GM23338 (cell line): ENCODE data around the gene B3GALT2.

Source experiments
- CREB1 ChIP-seq: fragments of 250-450 bp; sonication (Bioruptor Pico); IDR thresholded peaks from 2 replicates; pipeline ENCODE4 v1.5.0; 2020; ENCODE audit warnings: low read depth, mild to moderate bottlenecking, moderate library complexity
- CTCF ChIP-seq, 2 experiments: fragments of 200-600 bp in 1 of 2; sonication (generic) in 1 of 2; conservative IDR thresholded peaks; 2 replicates each; pipeline versions ENCODE4 v1.5.1 to v1.6.1; 2016 to 2017; ENCODE audit warnings: antibody characterized with exemption in 2 of 2, low read depth in 2 of 2, mild to moderate bottlenecking in 2 of 2, moderate library complexity in 1 of 2
- ETS1 ChIP-seq: IDR thresholded peaks from 2 replicates; pipeline ENCODE4 v1.6.1; 2016; ENCODE audit warnings: antibody characterized with exemption
- EZH2 ChIP-seq: fragments of 200-600 bp; sonication (generic); IDR thresholded peaks from one replicate; pipeline ENCODE4 v1.8.0; 2017; ENCODE audit warnings: antibody characterized with exemption, mild to moderate bottlenecking, low read depth; ENCODE audit not compliant: unreplicated experiment
- EZH2phosphoT487 ChIP-seq: fragments of 200-600 bp; sonication (generic); IDR thresholded peaks from one replicate; pipeline ENCODE4 v1.8.1; 2018; ENCODE audit warnings: antibody characterized with exemption; ENCODE audit not compliant: unreplicated experiment
- JUNB ChIP-seq: IDR thresholded peaks from one replicate; pipeline ENCODE4 v1.6.1; 2016; ENCODE audit warnings: antibody characterized with exemption; ENCODE audit not compliant: unreplicated experiment
- NANOG ChIP-seq: IDR thresholded peaks from 2 replicates; pipeline ENCODE4 v1.6.1; 2016; ENCODE audit warnings: antibody characterized with exemption, borderline replicate concordance
- POLR2AphosphoS5 ChIP-seq: IDR thresholded peaks from 2 replicates; pipeline ENCODE4 v1.6.1; 2016; ENCODE audit warnings: antibody characterized with exemption, low read depth
- REST ChIP-seq: IDR thresholded peaks from one replicate; pipeline ENCODE4 v1.6.1; 2018; ENCODE audit warnings: antibody characterized with exemption; ENCODE audit not compliant: unreplicated experiment
- STAT1 ChIP-seq: IDR thresholded peaks from one replicate; pipeline ENCODE4 v1.6.1; 2016; ENCODE audit warnings: antibody characterized with exemption; ENCODE audit not compliant: unreplicated experiment
- ZNF331 ChIP-seq: fragments of 250-450 bp; sonication (Bioruptor Pico); IDR thresholded peaks from 2 replicates; pipeline ENCODE4 v1.5.0; 2020; ENCODE audit warnings: low read depth, mild to moderate bottlenecking, moderate library complexity
- ZNF462 ChIP-seq: fragments of 250-450 bp; sonication (Bioruptor Pico); IDR thresholded peaks from 2 replicates; pipeline ENCODE4 v1.5.0; 2020; ENCODE audit warnings: mild to moderate bottlenecking, moderate library complexity

GRCh38 chr1:193176788-193177187 is 9.6 kb downstream of the B3GALT2 start:
- TF ChIP-seq CTCF (conservative IDR thresholded peaks at IDR 0.05; ENCODE audit: low read depth in 2 of 2) (no peak), REST (no peak), POLR2AphosphoS5 (no peak), JUNB (no peak), EZH2 (no peak), ETS1 (no peak), CREB1 (CRISPR knock-in tag) (no peak), EZH2phosphoT487 (no peak), NANOG (no peak), STAT1 (no peak), ZNF331 (CRISPR knock-in tag) (no peak), ZNF462 (CRISPR knock-in tag) (no peak)
